WTC11 (cell line): ENCODE results near the gene GPR39. TPM values are rescaled to one million over a fixed set of nuclear protein-coding genes. Genes with fewer than 3 reads are reported as not detected.

Experiments used
- ATAC-seq: fragments of 200-7000 bp; cut with Tn5 transposase; 2 replicates; pipeline ENCODE4 v1.10.0; 2021; ENCODE audit warnings: mild to moderate bottlenecking, moderate library complexity
- CTCF ChIA-PET: fragments of 300-600 bp; sonication (Branson Sonifier 250); formaldehyde crosslinking; loops from one replicate; lab custom pipeline; 2021; ENCODE audit warnings: antibody characterized with exemption; lab: Charles Lee
- POLR2A ChIA-PET: fragments of 350-600 bp; sonication (Branson Sonifier 250); formaldehyde crosslinking; loops from one replicate; lab custom pipeline; 2021; ENCODE audit warnings: antibody characterized with exemption; lab: Charles Lee
- DNase-seq: peaks from one replicate; pipeline ENCODE4 v3.0.0; 2021; ENCODE audit warnings: low spot score
- H3K27ac Mint-ChIP-seq: 2 replicates; pipeline ENCODE4 v1.8.0; 2021; ENCODE audit warnings: mixed read lengths
- H3K27me3 Mint-ChIP-seq: 2 replicates; pipeline ENCODE4 v1.8.0; 2021; ENCODE audit warnings: low read depth, mild to moderate bottlenecking, moderate library complexity, mixed read lengths
- H3K36me3 Mint-ChIP-seq: 2 replicates; pipeline ENCODE4 v1.8.0; 2021; ENCODE audit warnings: mixed read lengths
- H3K4me1 Mint-ChIP-seq: 2 replicates; pipeline ENCODE4 v1.8.0; 2022; ENCODE audit warnings: mixed read lengths
- H3K4me3 Mint-ChIP-seq: 2 replicates; pipeline ENCODE4 v1.8.0; 2021; ENCODE audit warnings: mild to moderate bottlenecking, moderate library complexity, mixed read lengths
- H3K9me3 Mint-ChIP-seq: 2 replicates; pipeline ENCODE4 v1.8.0; 2021; ENCODE audit warnings: mixed read lengths
- AFF4 ChIP-seq: sonication (generic); formaldehyde crosslinking; IDR thresholded peaks from 2 replicates; pipeline ENCODE4 v1.8.1; 2023; ENCODE audit warnings: mild to moderate bottlenecking, missing genetic modification reagents, borderline replicate concordance
- ATF2 ChIP-seq: sonication (generic); formaldehyde crosslinking; IDR thresholded peaks from 2 replicates; pipeline ENCODE4 v1.8.1; 2022; ENCODE audit warnings: low read depth, missing genetic modification reagents, borderline replicate concordance
- ATF3 ChIP-seq: sonication (generic); formaldehyde crosslinking; conservative IDR thresholded peaks from 2 replicates; pipeline ENCODE4 v1.8.1; 2022; ENCODE audit warnings: mild to moderate bottlenecking, missing genetic modification reagents
- E2F5 ChIP-seq: sonication (generic); formaldehyde crosslinking; IDR thresholded peaks from 2 replicates; pipeline ENCODE4 v1.8.1; 2022; ENCODE audit warnings: mild to moderate bottlenecking, moderate library complexity, missing genetic modification reagents
- ELF4 ChIP-seq: sonication (generic); formaldehyde crosslinking; IDR thresholded peaks from 2 replicates; pipeline ENCODE4 v1.8.1; 2022; ENCODE audit warnings: low read depth, mild to moderate bottlenecking, moderate library complexity, missing genetic modification reagents
- FOXJ3 ChIP-seq: sonication (generic); formaldehyde crosslinking; IDR thresholded peaks from 2 replicates; pipeline ENCODE4 v1.9.0; 2021; ENCODE audit warnings: missing genetic modification reagents, mild to moderate bottlenecking, borderline replicate concordance
- FOXP4 ChIP-seq: sonication (generic); formaldehyde crosslinking; IDR thresholded peaks from 2 replicates; pipeline ENCODE4 v1.8.0; 2022; ENCODE audit warnings: mild to moderate bottlenecking, missing genetic modification reagents
- GTF2I ChIP-seq: fragments of 250-450 bp; sonication (Bioruptor Pico); conservative IDR thresholded peaks from 2 replicates; pipeline ENCODE4 v1.4.0; 2021; ENCODE audit warnings: mild to moderate bottlenecking
- IRF1 ChIP-seq: sonication (generic); formaldehyde crosslinking; IDR thresholded peaks from 2 replicates; pipeline ENCODE4 v1.8.0; 2023; ENCODE audit warnings: missing genetic modification reagents
- IRF2 ChIP-seq: sonication (generic); formaldehyde crosslinking; IDR thresholded peaks from 2 replicates; pipeline ENCODE4 v1.8.0; 2022; ENCODE audit warnings: low read depth, missing genetic modification reagents, borderline replicate concordance
- MAX ChIP-seq: sonication (generic); formaldehyde crosslinking; IDR thresholded peaks from 2 replicates; pipeline ENCODE4 v1.8.0; 2022; ENCODE audit warnings: mild to moderate bottlenecking, missing genetic modification reagents
- NFATC4 ChIP-seq: fragments of 250-450 bp; sonication (Bioruptor Pico); IDR thresholded peaks from 2 replicates; pipeline ENCODE4 v1.9.0; 2021; ENCODE audit warnings: mild to moderate bottlenecking
- NR1H2 ChIP-seq: sonication (generic); formaldehyde crosslinking; IDR thresholded peaks from 2 replicates; pipeline ENCODE4 v1.9.0; 2021; ENCODE audit warnings: mild to moderate bottlenecking, moderate library complexity, missing genetic modification reagents
- NR3C1 ChIP-seq: sonication (generic); formaldehyde crosslinking; conservative IDR thresholded peaks from 2 replicates; pipeline ENCODE4 v1.8.1; 2023; ENCODE audit warnings: low read depth, mild to moderate bottlenecking, missing genetic modification reagents
- RORB ChIP-seq: fragments of 250-450 bp; sonication (Bioruptor Pico); IDR thresholded peaks from 2 replicates; pipeline ENCODE4 v1.9.0; 2021; ENCODE audit warnings: mild to moderate bottlenecking
- STAT6 ChIP-seq: sonication (generic); formaldehyde crosslinking; conservative IDR thresholded peaks from 2 replicates; pipeline ENCODE4 v1.8.1; 2023; ENCODE audit warnings: mild to moderate bottlenecking, low read depth, missing genetic modification reagents, moderate library complexity
- TEAD4 ChIP-seq: sonication (generic); formaldehyde crosslinking; IDR thresholded peaks from 2 replicates; pipeline ENCODE4 v1.8.0; 2022; ENCODE audit warnings: mild to moderate bottlenecking, missing genetic modification reagents
- USF1 ChIP-seq: sonication (generic); formaldehyde crosslinking; IDR thresholded peaks from 2 replicates; pipeline ENCODE4 v1.8.0; 2022; ENCODE audit warnings: mild to moderate bottlenecking, missing genetic modification reagents
- ZBTB21 ChIP-seq: sonication (generic); formaldehyde crosslinking; IDR thresholded peaks from 2 replicates; pipeline ENCODE4 v1.8.1; 2023; ENCODE audit warnings: mild to moderate bottlenecking, missing genetic modification reagents, borderline replicate concordance
- ZNF416 ChIP-seq: fragments of 250-450 bp; sonication (Bioruptor Pico); IDR thresholded peaks from 2 replicates; pipeline ENCODE4 v1.9.0; 2021; ENCODE audit warnings: mild to moderate bottlenecking, inconsistent platforms
- ZSCAN18 ChIP-seq: fragments of 250-450 bp; sonication (Bioruptor Pico); IDR thresholded peaks from 2 replicates; pipeline ENCODE4 v2.1.2; 2022; ENCODE audit warnings: mild to moderate bottlenecking, moderate library complexity
- total RNA-seq: library from RNA; stranded (reverse); gene quantifications from 3 replicates; pipeline ENCODE4 v1.2.3, GENCODE V29; 2021

The GPR39 gene
- total RNA-seq, 1 experiment from 2014 or later = 0.74 TPM

- no peak for TF ChIP-seq STAT6 (CRISPR knock-in tag)
- TF ChIP-seq IRF2 = no peak
- TF ChIP-seq ZSCAN18 = no peak
- no peak for TF ChIP-seq E2F5 (CRISPR knock-in tag)
- no peak for TF ChIP-seq USF1
- TF ChIP-seq ZBTB21 = no peak
- TF ChIP-seq NFATC4 (CRISPR knock-in tag) = no peak
- TF ChIP-seq FOXP4 (CRISPR knock-in tag) = no peak
- TF ChIP-seq ATF2 = no peak
- no peak for TF ChIP-seq NR1H2 (CRISPR knock-in tag)
- TF ChIP-seq RORB (CRISPR knock-in tag) = no peak
- no peak for TF ChIP-seq ELF4 (CRISPR knock-in tag)
- no peak for TF ChIP-seq NR3C1
Observed at GRCh38 chr2:132381376-132381775, 35.2 kb upstream of the GPR39 start (continued).

- H3K27ac Mint-ChIP-seq = no peak overlapping the region
- DNase-seq (no peak), ATAC-seq (no peak)
- peaks cover 12% of the 10 kb centered on the region for H3K36me3 Mint-ChIP-seq
- H3K4me1 Mint-ChIP-seq = peaks cover 16% of the 10 kb centered on the region
- no peak overlapping the region for H3K4me3 Mint-ChIP-seq
- peaks cover 29% of the 10 kb centered on the region for H3K27me3 Mint-ChIP-seq
- peaks cover 29% of the 10 kb centered on the region for H3K9me3 Mint-ChIP-seq
- CTCF ChIA-PET = interaction anchor here (1.0 to 1.1 kb wide), 2 partner anchors 65 to 267 kb away, joined by 3 to 5 read pairs; no protein-coding TSS in a partner anchor
- POLR2A ChIA-PET = no interaction called here
- TF ChIP-seq ZNF416 (CRISPR knock-in tag) = no peak
- no peak for TF ChIP-seq TEAD4 (CRISPR knock-in tag)
- no peak for TF ChIP-seq IRF2
- TF ChIP-seq IRF1 (CRISPR knock-in tag) = no peak
- no peak for TF ChIP-seq FOXJ3 (CRISPR knock-in tag)
- no peak for TF ChIP-seq ATF2
- TF ChIP-seq ATF3 (CRISPR knock-in tag) = no peak
- no peak for TF ChIP-seq AFF4 (CRISPR knock-in tag)
- no peak for TF ChIP-seq GTF2I (CRISPR knock-in tag)
- no peak for TF ChIP-seq MAX (CRISPR knock-in tag)
Observed at GRCh38 chr2:132383956-132384355, 32.6 kb upstream of the GPR39 start.
